ENCODE results near the gene DNAAF9. TPM values are rescaled to one million over a fixed set of nuclear protein-coding genes. Genes with fewer than 3 reads are reported as not detected.

Gene DNAAF9
- total RNA-seq, 1 donor from 2014 or later: 12.9 TPM

- no peak for DNase-seq (ENCODE audit: low read depth in 2 of 2)
Observed at GRCh38 chr20:3412600-3413392, 5.3 kb upstream of the DNAAF9 start.

DNA sequence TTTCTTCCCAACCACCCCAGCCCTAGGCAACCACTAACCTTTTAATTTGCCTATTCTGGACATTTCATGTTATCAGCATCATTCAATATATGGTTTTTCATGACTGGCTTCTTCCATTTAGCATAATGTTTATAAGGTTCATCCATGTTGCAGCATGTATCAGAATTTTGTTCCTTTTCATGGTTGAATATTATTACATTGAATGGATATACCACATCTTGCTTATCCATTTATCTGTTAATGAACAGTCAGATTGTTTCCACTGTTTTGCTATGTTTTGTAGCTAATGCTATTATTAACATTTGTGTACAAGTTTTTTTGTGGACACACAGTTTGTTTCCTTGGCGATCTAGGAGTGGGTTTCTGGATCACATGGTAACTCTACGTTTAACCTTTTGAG lies 3.0 kb upstream of the DNAAF9 start:
- no peak for DNase-seq (ENCODE audit: low read depth in 2 of 2)

DNA sequence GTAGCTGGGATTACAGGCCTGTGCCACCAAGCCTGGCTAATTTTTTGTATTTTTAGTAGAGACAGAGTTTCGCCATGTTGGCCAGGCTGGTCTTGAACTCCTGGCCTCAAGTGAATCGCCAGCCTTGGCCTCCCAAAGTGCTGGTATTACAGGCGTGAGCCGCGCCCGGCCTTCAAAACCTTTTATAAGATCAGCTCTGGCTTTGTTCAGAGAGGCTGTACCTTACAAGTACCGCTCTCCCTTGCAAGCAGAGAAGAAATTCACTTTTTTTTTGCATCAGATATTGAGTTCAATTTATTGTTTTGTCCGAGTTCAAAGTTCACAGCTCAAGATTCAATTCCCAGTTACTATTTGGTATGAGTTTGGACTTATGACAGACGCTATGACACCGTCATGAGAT lies 1.9 kb upstream of the DNAAF9 start:
- DNase-seq (ENCODE audit: low read depth in 2 of 2): no peak

DNA sequence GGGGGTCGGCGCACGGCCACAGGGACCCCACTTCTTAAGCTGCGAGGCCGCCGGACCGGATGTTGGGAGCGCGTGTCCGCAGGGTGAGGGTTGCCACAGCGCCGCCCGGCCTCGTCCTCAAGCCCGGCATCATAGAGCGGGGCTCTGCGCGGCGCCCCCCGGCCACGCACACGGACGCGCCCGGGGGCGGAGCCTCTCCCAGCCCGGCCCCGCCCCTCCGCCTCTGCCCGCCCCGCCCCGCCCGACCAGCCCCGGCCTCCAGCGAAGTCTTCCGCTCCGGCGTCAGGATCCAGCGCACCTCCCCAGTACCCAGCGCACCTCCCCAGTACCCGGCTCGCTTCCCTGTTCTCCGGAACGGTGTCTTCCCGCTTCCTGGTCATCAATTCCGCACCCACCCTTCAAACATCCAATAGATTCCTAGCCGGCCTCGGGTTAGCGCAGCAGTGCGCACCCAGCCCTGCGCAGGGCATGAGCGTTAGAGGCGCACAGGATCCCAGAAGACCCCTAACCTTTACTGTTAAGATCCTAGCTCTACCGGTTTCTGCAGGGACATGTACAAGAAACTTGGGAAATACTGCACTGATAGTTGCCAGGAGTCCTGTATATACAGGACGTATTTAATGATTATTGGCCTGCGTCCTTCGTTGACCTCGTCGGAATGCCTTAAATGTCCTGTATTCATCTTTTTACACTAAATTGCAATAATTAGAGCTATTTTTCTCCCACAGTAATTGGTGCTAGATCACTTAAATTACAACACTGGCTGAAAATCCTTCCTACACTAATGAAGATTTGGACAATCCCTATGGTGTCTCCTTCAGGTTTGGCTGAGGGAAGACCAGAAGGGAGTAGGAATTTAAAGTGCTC lies 535 bp upstream of the DNAAF9 start:
- peak; percentile 76 to 85 for DNase-seq (ENCODE audit: low read depth in 2 of 2)

GRCh38 chr20:3406481-3407039 lies 909 bp downstream of the DNAAF9 start:
- peak; percentile 22 to 27 for DNase-seq (ENCODE audit: low read depth in 2 of 2)

DNA sequence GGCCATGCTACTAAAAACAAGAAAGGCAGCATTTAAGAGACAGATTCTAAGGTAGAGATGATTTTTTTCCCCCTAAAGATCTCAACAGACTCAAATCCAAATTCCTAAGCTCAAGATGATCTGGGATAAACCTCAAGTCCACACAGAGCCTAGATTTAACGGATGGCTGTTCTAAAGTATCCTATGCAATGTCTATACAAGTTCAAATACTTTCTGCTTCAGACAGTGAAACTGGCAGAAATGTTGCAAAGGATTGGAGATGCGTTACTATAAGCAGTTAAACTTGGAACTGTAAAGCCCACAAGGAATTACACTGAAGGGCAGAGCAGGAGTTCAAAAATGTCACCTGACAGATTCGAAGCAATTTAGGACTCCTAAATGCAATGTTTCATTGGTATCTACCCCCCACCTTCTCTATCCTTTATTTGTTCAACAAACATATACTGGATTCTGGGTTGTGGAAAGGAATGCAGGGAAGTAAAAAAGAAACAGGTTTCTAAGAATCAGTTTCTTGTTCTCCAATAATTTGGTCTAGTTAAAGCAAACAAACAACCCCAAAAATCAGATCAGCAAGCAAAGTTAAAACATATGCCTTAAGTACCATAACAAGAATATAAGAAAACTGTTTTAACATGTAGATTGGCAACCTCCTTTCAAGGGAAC lies 1.6 kb downstream of the DNAAF9 start:
- no peak for DNase-seq (ENCODE audit: low read depth in 2 of 2)

- DNase-seq (ENCODE audit: low read depth in 2 of 2): no peak
Observed at GRCh38 chr20:3405139-3405538, 2.3 kb downstream of the DNAAF9 start.

- peak in 1 of 2 donors; percentile 18 for DNase-seq (ENCODE audit: low read depth in 2 of 2)
Observed at GRCh38 chr20:3404402-3404801, 3.1 kb downstream of the DNAAF9 start.

DNA sequence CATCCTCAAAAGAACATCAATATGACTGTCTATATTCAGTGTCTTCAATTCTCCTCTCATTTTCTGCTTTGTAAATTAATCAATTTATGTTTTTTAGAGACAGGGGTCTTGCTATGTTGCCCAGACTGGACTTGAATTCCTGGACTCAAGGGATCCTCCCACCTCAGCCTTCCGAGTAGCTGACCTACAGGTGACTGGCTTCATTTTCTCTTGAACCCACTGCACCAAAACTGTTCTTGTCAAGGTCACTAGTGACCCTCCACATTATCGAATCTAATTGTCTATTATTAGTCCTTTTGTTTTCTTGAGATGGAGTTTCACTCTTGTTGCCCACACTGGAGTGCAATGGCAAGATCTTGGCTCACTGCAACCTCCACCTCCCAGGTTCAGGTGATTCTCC lies 3.7 kb downstream of the DNAAF9 start:
- no peak for DNase-seq (ENCODE audit: low read depth in 2 of 2)

- no peak for DNase-seq (ENCODE audit: low read depth in 2 of 2)
Observed at GRCh38 chr20:3402453-3402852, 5.0 kb downstream of the DNAAF9 start.

- no peak for DNase-seq (ENCODE audit: low read depth in 2 of 2)
Observed at GRCh38 chr20:3400260-3401155, 7.0 kb downstream of the DNAAF9 start.

DNA sequence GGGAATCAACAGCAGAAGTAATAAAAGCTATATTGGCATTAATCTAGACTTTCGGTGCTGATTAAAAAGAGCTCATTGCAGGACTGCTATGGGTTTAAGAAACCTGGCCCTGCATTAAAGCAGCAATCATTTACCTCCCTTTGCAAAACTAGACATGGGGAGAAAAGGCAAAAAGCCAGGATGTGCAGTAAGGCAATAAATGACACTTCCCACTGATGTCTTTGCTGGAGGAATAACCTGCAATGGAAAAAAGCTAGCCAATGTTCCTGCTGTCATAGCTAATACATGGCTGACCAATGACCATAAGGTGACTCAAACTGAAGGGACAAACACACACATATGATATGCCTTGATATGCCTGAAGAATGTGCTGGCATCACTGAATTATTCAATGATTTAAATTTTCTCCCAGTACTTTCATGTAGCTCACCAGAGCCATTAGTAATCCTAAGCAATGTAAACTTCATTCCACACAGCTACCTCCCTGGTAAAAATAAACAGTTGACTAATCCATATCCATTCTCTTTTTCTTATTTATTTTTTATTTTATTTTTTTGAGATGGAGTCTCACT lies 8.7 kb downstream of the DNAAF9 start:
- DNase-seq (ENCODE audit: low read depth in 2 of 2): peak in 1 of 2 donors; percentile 23

DNA sequence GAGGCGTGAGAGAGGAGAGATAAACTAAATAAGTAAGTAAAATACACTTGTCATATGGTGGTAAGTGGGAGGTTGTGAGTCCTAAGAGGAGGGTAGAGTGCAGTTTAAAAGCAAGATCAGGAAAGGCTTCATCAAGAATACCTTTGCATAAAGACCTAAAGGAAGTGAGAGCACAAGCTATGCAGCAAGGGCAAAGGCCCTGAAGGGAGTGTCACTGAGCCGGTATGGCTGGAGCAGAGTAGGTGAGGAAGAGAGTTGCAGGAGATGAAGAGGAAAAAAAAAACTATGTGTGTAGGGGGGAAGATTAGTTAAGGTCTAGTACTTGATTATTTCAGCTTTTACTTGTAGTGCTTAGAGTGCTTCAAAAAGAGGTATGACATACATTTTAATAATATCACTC lies 11.0 kb downstream of the DNAAF9 start:
- no peak for DNase-seq (ENCODE audit: low read depth in 2 of 2)

- DNase-seq (ENCODE audit: low read depth in 2 of 2): no peak
Observed at GRCh38 chr20:3392756-3393155, 14.7 kb downstream of the DNAAF9 start.

DNA sequence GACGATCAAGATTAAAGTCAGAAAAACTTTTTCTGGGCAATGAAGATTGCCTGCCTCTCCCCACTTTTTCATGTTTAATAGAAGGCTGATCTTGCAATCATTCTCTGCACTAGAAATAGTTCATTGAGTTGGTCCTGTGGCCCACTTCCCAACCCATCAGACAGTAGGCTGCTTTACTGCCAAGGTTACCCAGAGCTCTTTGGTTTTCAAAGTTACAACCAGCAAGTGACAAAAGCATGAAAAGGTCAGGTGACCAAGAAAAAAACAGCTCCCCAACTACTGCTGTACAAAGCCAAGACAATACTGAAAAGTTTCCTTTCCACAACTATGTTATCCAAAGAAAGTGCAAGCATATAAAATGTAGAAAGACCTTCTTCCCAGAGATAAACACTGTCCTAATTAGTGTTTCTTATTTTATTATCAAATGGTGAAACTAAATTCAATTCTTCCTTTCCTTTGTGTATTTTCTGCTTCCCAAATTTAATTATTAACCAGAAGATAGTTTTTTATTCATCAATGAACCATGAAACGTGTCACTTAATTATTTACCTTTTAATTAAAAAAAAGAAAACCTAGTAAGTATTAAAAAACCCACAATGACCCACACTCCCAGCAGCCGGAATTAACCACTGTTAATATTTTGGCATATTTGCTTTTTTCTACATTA lies 16.6 kb downstream of the DNAAF9 start:
- DNase-seq (ENCODE audit: low read depth in 2 of 2): no peak

GRCh38 chr20:3383878-3384495 lies 23.5 kb downstream of the DNAAF9 start:
- DNase-seq (ENCODE audit: low read depth in 2 of 2): peak in 1 of 2 donors; percentile 28

- DNase-seq (ENCODE audit: low read depth in 2 of 2): no peak
Observed at GRCh38 chr20:3382836-3383235, 24.6 kb downstream of the DNAAF9 start.

DNA sequence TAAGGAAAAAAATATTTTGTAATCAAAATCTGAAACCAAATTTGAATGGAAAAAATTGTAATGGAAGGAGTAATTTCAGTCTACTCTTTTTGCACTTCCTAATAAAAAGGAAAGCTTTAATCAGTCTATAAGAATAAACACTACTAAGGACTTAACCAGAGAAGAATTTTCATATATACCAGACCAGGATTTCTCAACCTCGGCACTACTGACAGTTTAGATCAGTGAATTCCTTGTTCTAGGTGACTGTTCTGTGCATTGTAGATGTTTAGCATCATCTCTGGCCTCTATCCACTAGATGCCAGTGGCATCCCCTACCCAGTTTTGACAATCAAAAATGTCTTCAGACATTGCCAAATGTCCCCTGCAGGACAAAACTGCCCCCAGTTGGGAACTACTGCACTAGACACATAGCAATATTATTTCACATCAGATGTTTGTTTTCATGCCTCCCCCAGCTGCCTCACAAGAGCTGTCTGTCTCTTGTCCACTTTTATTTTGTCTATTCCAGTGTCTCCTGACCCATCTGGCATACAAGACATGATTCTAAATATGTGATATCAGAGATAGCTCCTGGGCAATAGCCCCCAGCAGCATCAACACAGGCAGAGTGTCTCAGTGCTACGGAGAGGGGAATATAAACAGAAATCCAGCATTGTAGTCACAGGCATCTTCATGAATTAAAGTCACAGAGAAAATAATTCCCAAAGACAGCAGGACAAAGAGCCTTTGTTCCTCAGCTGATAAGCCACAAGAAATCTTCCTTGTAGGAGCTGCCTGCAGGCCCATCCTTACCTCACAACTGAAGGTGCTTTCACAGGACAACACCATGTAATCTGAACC lies 27.0 kb downstream of the DNAAF9 start:
- no peak for DNase-seq (ENCODE audit: low read depth in 2 of 2)

All from lung microvascular endothelial cell (primary cell).